ENCODE data around the gene MRPS6.

The MRPS6 gene

GRCh38 chr21:34075760-34076660 is 2.6 kb downstream of the MRPS6 start:
- no peak for TF ChIP-seq GATA1 (IDR thresholded peaks at IDR 0.05; ENCODE audit: low read depth, low read length)
- TF ChIP-seq POLR2A (IDR thresholded peaks at IDR 0.05; ENCODE audit: low read length): no peak
- peak in 1 of 2 experiments; percentile 22 for DNase-seq

- DNase-seq: peak in 1 of 2 experiments; percentile 10
- TF ChIP-seq GATA1 (IDR thresholded peaks at IDR 0.05; ENCODE audit: low read depth, low read length) (no peak), POLR2A (IDR thresholded peaks at IDR 0.05; ENCODE audit: low read length) (no peak)
These were observed 3.5 kb downstream of the MRPS6 start for GRCh38 chr21:34076835-34077234.

GRCh38 chr21:34077888-34078287 is 4.5 kb downstream of the MRPS6 start:
- DNase-seq: peak; percentile 43 to 56
- TF ChIP-seq GATA1 (IDR thresholded peaks at IDR 0.05; ENCODE audit: low read depth, low read length) (no peak), POLR2A (IDR thresholded peaks at IDR 0.05; ENCODE audit: low read length) (no peak)

- TF ChIP-seq GATA1 (IDR thresholded peaks at IDR 0.05; ENCODE audit: low read depth, low read length) (no peak), POLR2A (IDR thresholded peaks at IDR 0.05; ENCODE audit: low read length) (no peak)
- DNase-seq: peak in 1 of 2 experiments; percentile 23
These were observed 5.5 kb downstream of the MRPS6 start for GRCh38 chr21:34078915-34079314.

- DNase-seq: no peak
- no peak for TF ChIP-seq GATA1 (IDR thresholded peaks at IDR 0.05; ENCODE audit: low read depth, low read length)
- no peak for TF ChIP-seq POLR2A (IDR thresholded peaks at IDR 0.05; ENCODE audit: low read length)
These were observed 7.3 kb downstream of the MRPS6 start for GRCh38 chr21:34080710-34081109.

GRCh38 chr21:34082769-34083168 is 9.4 kb downstream of the MRPS6 start:
- no peak for TF ChIP-seq GATA1 (IDR thresholded peaks at IDR 0.05; ENCODE audit: low read depth, low read length)
- no peak for TF ChIP-seq POLR2A (IDR thresholded peaks at IDR 0.05; ENCODE audit: low read length)
- no peak for DNase-seq

- DNase-seq: no peak
- TF ChIP-seq POLR2A (IDR thresholded peaks at IDR 0.05; ENCODE audit: low read length): no peak
- no peak for TF ChIP-seq GATA1 (IDR thresholded peaks at IDR 0.05; ENCODE audit: low read depth, low read length)
These were observed 10.0 kb downstream of the MRPS6 start for GRCh38 chr21:34083357-34083756.

GRCh38 chr21:34085129-34085528 is 11.8 kb downstream of the MRPS6 start:
- DNase-seq: no peak
- TF ChIP-seq GATA1 (IDR thresholded peaks at IDR 0.05; ENCODE audit: low read depth, low read length): no peak
- no peak for TF ChIP-seq POLR2A (IDR thresholded peaks at IDR 0.05; ENCODE audit: low read length)

- TF ChIP-seq POLR2A (IDR thresholded peaks at IDR 0.05; ENCODE audit: low read length): no peak
- no peak for TF ChIP-seq GATA1 (IDR thresholded peaks at IDR 0.05; ENCODE audit: low read depth, low read length)
- DNase-seq: peak; percentile 38 to 75
These were observed 13.5 kb downstream of the MRPS6 start for GRCh38 chr21:34086887-34087306.

- TF ChIP-seq POLR2A (IDR thresholded peaks at IDR 0.05; ENCODE audit: low read length) (no peak), GATA1 (IDR thresholded peaks at IDR 0.05; ENCODE audit: low read depth, low read length) (no peak)
- DNase-seq: no peak
These were observed 15.4 kb downstream of the MRPS6 start for GRCh38 chr21:34088752-34089151.

GRCh38 chr21:34091032-34091431 is 17.7 kb downstream of the MRPS6 start:
- TF ChIP-seq GATA1 (IDR thresholded peaks at IDR 0.05; ENCODE audit: low read depth, low read length) (no peak), POLR2A (IDR thresholded peaks at IDR 0.05; ENCODE audit: low read length) (no peak)
- no peak for DNase-seq

- no peak for DNase-seq
- no peak for TF ChIP-seq GATA1 (IDR thresholded peaks at IDR 0.05; ENCODE audit: low read depth, low read length)
- no peak for TF ChIP-seq POLR2A (IDR thresholded peaks at IDR 0.05; ENCODE audit: low read length)
These were observed 18.2 kb downstream of the MRPS6 start for GRCh38 chr21:34091607-34092006.

GRCh38 chr21:34092262-34092921 is 19.0 kb downstream of the MRPS6 start:
- TF ChIP-seq POLR2A (IDR thresholded peaks at IDR 0.05; ENCODE audit: low read length) (no peak), GATA1 (IDR thresholded peaks at IDR 0.05; ENCODE audit: low read depth, low read length) (no peak)
- DNase-seq: no peak

- TF ChIP-seq POLR2A (IDR thresholded peaks at IDR 0.05; ENCODE audit: low read length) (no peak), GATA1 (IDR thresholded peaks at IDR 0.05; ENCODE audit: low read depth, low read length) (no peak)
- no peak for DNase-seq
These were observed 19.7 kb downstream of the MRPS6 start for GRCh38 chr21:34093083-34093482.
